Right lobe of liver (tissue), 6 donors: ENCODE results near the gene SLC11A1. TPM values are rescaled to one million over a fixed set of nuclear protein-coding genes. Genes with fewer than 3 reads are reported as not detected.

Source experiments
- ATAC-seq, 4 donors: fragments of 200-7000 bp; cut with Tn5 transposase; one replicate each; pipeline ENCODE4 v1.9.1; 2020; ENCODE audit warnings: mild to moderate bottlenecking in 4 of 4, moderate library complexity in 4 of 4
- DNase-seq, 3 donors: peaks; one replicate each; pipeline ENCODE4 v3.0.0-alpha.2; 2020
- H3K27ac ChIP-seq, 3 donors: fragments of 200-600 bp; one replicate each; pipeline ENCODE4 v1.8.0; 2022
- H3K27me3 ChIP-seq, 2 donors: fragments of 200-600 bp; one replicate each; pipeline ENCODE4 v1.8.0; 2022
- H3K36me3 ChIP-seq, 4 donors: fragments of 200-600 bp; sonication (generic) in 1 of 4; one replicate each; pipeline versions ENCODE4 v1.5.1 to v1.8.0; 2017 to 2022; ENCODE audit warnings: control low read depth in 1 of 4
- H3K4me1 ChIP-seq, 4 donors: fragments of 200-600 bp; sonication (generic) in 1 of 4; one replicate each; pipeline versions ENCODE4 v1.5.1 to v1.8.0; 2017 to 2022; ENCODE audit warnings: control low read depth in 1 of 4
- H3K4me3 ChIP-seq, 3 donors: fragments of 200-600 bp; one replicate each; pipeline ENCODE4 v1.8.0; 2022
- H3K9me3 ChIP-seq, 4 donors: fragments of 200-600 bp; sonication (generic) in 1 of 4; one replicate each; pipeline versions ENCODE4 v1.5.1 to v1.8.0; 2017 to 2022; ENCODE audit warnings: control low read depth in 1 of 4
- CTCF ChIP-seq, 4 donors: fragments of 200-600 bp in 3 of 4; fragments of 450-650 bp in 1 of 4; IDR thresholded peaks; one replicate each; pipeline versions ENCODE4 v1.5.1 to v1.8.0; 2016 to 2022; ENCODE audit warnings: antibody characterized with exemption in 4 of 4, mild to moderate bottlenecking in 2 of 4
- POLR2A ChIP-seq: fragments of 450-650 bp; IDR thresholded peaks from one replicate; pipeline ENCODE4 v1.6.1; 2017; ENCODE audit warnings: antibody characterized with exemption, mild to moderate bottlenecking
- WGBS: methylation state at CpG from one replicate; pipeline ENCODE4 v1.1.6; 2018; ENCODE audit warnings: low coverage, low lambda C conversion rate; ENCODE audit not compliant: insufficient coverage; ENCODE audit errors: missing lambda C conversion rate; 5-methylcytosine and 5-hydroxymethylcytosine counted together
- intact Hi-C, 2 donors: fragments of 100-400 bp; cut with DNase I; formaldehyde crosslinking; loops; one replicate each; pipeline versions ENCODE4 v1.11.2 to v1.14.1; 2022
- total RNA-seq, 6 experiments: library from RNA; depleted of rRNA in 2 of 6; stranded (reverse); fragments of >200 nt in 2 of 6; fragmentation: NEBNext Ultra II Directional in 3 of 6; extraction: Animal tissue kit (Norgen Biotek cat#: 25700) in 3 of 6; gene quantifications; one replicate each; pipeline versions ENCODE4 v1.1.0 to v1.2.4, GENCODE V29; 2016 to 2023
- donor health status: DM: no; HTN: yes; CAD: no.
- donor health status: DM: no; HTN: no; CAD: no.
- donor health status: DM: no; HTN: no; CAD: no.
- donor health status: DM: no; HTN: yes; CAD: no.
- donor health status: DM: no; HTN: yes; CAD: no.

The SLC11A1 gene
- total RNA-seq, 6 experiments from 2014 or later = 4.2 to 13.2 (median 11.0) TPM

- H3K4me1 ChIP-seq = peaks cover 0 to 45% (median 22%) of the 10 kb centered on the region in 4 donors
- H3K27me3 ChIP-seq = no peaks in the 10 kb centered on the region
- H3K36me3 ChIP-seq = peaks cover 0 to 37% (median 16%) of the 10 kb centered on the region in 4 donors
- ATAC-seq = no peak
- no peak overlapping the region for H3K27ac ChIP-seq
- intact Hi-C loops = loop anchor here (10.0 kb wide), 2 partner anchors 62 to 252 kb away; partner anchors contain the start of genes BCS1L (in 1 of the 2) and ZNF142 (in 1 of the 2)
- H3K9me3 ChIP-seq = no peaks in the 10 kb centered on the region
- no CpG with 5 or more reads among the region's 26 CpGs for WGBS
- peak in 2 of 3 donors; percentile 28 to 52 for DNase-seq
- H3K4me3 ChIP-seq = no peak overlapping the region
- TF ChIP-seq POLR2A = no peak
- TF ChIP-seq CTCF (IDR thresholded peaks at IDR 0.05) = no peak
Observed at GRCh38 chr2:218402911-218403411, 20.9 kb downstream of the SLC11A1 start.

GRCh38 chr2:218403810-218404209 lies 21.7 kb downstream of the SLC11A1 start:
- no peaks in the 10 kb centered on the region for H3K27me3 ChIP-seq
- H3K4me1 ChIP-seq = peaks cover 0 to 45% (median 22%) of the 10 kb centered on the region in 4 donors
- 63% methylated on average over 7 of the region's 7 CpGs for WGBS
- DNase-seq (no peak), ATAC-seq (no peak)
- TF ChIP-seq POLR2A (no peak), CTCF (IDR thresholded peaks at IDR 0.05) (no peak)
- H3K4me3 ChIP-seq = no peak overlapping the region
- H3K9me3 ChIP-seq = no peaks in the 10 kb centered on the region
- H3K27ac ChIP-seq = no peak overlapping the region
- peaks cover 0 to 37% (median 16%) of the 10 kb centered on the region in 4 donors for H3K36me3 ChIP-seq
- intact Hi-C loops = loop anchor here (10.0 kb wide), 2 partner anchors 61 to 251 kb away; partner anchors contain the start of genes BCS1L (in 1 of the 2) and ZNF142 (in 1 of the 2)

- 48% methylated on average over 3 of the region's 16 CpGs for WGBS
- no peaks in the 10 kb centered on the region for H3K27me3 ChIP-seq
- H3K4me3 ChIP-seq = no peak overlapping the region
- H3K36me3 ChIP-seq = peaks cover 0 to 37% (median 16%) of the 10 kb centered on the region in 4 donors
- H3K27ac ChIP-seq = peak overlapping the region in 1 of 3 donors; percentile 29
- no peak for DNase-seq
- TF ChIP-seq POLR2A (no peak), CTCF (IDR thresholded peaks at IDR 0.05) (no peak)
- no peaks in the 10 kb centered on the region for H3K9me3 ChIP-seq
- ATAC-seq = no peak
- H3K4me1 ChIP-seq = peaks cover 0 to 45% (median 22%) of the 10 kb centered on the region in 4 donors
- intact Hi-C loops = loop anchor here (5.0 to 10.0 kb wide), 3 partner anchors 60 to 250 kb away; partner anchors contain the start of genes BCS1L (in 1 of the 2) and ZNF142 (in 1 of the 2)
Observed at GRCh38 chr2:218404351-218405085, 22.4 kb downstream of the SLC11A1 start.

GRCh38 chr2:218405086-218405745 lies 23.1 kb downstream of the SLC11A1 start:
- no peaks in the 10 kb centered on the region for H3K27me3 ChIP-seq
- H3K4me3 ChIP-seq = peak overlapping the region in 2 of 3 donors; percentile 32 to 41
- 33% methylated on average over 7 of the region's 8 CpGs for WGBS
- no peak for ATAC-seq
- H3K36me3 ChIP-seq = peaks cover 0 to 37% (median 16%) of the 10 kb centered on the region in 4 donors
- intact Hi-C loops = loop anchor here (5.0 to 10.0 kb wide), 3 partner anchors 60 to 250 kb away; partner anchors contain the start of genes BCS1L (in 1 of the 2) and ZNF142 (in 1 of the 2)
- peak in 1 of 3 donors; percentile 59 for DNase-seq
- H3K27ac ChIP-seq = peak overlapping the region; percentile 34 to 80 (median 71)
- H3K4me1 ChIP-seq = peaks cover 0 to 45% (median 22%) of the 10 kb centered on the region in 4 donors
- H3K9me3 ChIP-seq = no peaks in the 10 kb centered on the region
- no peak for TF ChIP-seq POLR2A
- no peak for TF ChIP-seq CTCF (IDR thresholded peaks at IDR 0.05)
